Measurements from ENCODE around the gene STUB1. TPM values are rescaled to one million over a fixed set of nuclear protein-coding genes. Genes with fewer than 3 reads are reported as not detected.

STUB1 gene
- total RNA-seq, 2 experiments from 2014 or later, result 57.1 to 61.7 TPM

- Mint-ChIP-seq H3K27me3 (peaks cover 7% of the 10 kb centered on the region), H3K4me1 (ENCODE audit: low read depth) (peaks cover 21% of the 10 kb centered on the region), H3K36me3 (ENCODE audit: low read depth) (peaks cover 12% of the 10 kb centered on the region), H3K27ac (no peak overlapping the region), H3K4me3 (no peak overlapping the region), H3K9me3 (no peaks in the 10 kb centered on the region)
- ChIA-PET CTCF (interaction anchor here (0.8 to 1.1 kb wide), 2 partner anchors 9 to 29 kb away, joined by 3 read pairs; partner anchors contain the start of gene RHOT2), POLR2A (interaction anchor here (1.6 to 1.9 kb wide), 2 partner anchors 13 to 28 kb away, joined by 8 read pairs; partner anchors contain the start of genes WDR24 and WDR90)
- intact Hi-C loops (cut with micrococcal nuclease), result no loop called here
- no peak for ATAC-seq
- DNase-seq, result no peak
- TF ChIP-seq CTCF (IDR thresholded peaks at IDR 0.05), result no peak
These were observed 3.3 kb upstream of the STUB1 start for GRCh38 chr16:676913-677312.

DNA sequence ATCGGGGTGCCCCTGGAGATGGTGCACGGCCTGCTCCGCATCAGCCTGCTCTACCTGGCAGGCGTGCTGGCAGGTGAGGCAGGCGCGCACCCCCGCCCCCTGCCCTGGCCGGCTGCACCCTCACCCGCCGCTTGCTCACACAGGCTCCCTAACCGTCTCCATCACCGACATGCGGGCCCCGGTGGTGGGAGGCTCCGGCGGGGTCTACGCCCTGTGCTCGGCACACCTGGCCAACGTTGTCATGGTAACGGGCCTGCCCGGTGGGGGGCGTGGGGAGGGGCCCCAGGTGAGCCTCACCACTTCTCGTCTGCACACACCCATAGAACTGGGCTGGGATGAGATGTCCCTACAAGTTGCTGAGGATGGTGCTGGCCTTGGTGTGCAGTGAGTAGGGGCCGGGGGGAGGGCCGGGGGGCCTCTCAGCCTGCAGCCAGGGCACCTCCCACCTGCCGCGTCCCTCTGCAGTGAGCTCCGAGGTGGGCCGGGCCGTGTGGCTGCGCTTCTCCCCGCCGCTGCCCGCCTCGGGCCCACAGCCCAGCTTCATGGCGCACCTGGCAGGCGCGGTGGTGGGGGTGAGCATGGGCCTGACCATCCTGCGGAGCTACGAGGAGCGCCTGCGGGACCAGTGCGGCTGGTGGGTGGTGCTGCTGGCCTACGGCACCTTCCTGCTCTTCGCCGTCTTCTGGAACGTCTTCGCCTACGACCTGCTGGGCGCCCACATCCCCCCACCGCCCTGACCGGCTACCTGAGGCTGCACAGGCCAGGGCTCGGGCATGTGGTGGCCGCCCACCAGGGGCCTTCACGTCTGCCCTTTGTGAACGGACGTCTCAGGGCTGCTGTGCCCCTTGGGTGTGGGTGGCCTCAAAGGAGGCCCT is 2.7 kb upstream of the STUB1 start:
- DNase-seq (no peak), ATAC-seq (no peak)
- intact Hi-C loops (cut with micrococcal nuclease), result no loop called here
- Mint-ChIP-seq H3K27ac (no peak overlapping the region), H3K27me3 (peaks cover 7% of the 10 kb centered on the region), H3K36me3 (ENCODE audit: low read depth) (peaks cover 16% of the 10 kb centered on the region), H3K4me3 (no peak overlapping the region), H3K4me1 (ENCODE audit: low read depth) (peaks cover 26% of the 10 kb centered on the region), H3K9me3 (no peaks in the 10 kb centered on the region)
- CTCF ChIA-PET, result interaction anchor here (0.8 to 1.1 kb wide), 2 partner anchors 10 to 29 kb away, joined by 3 read pairs; partner anchors contain the start of gene RHOT2
- POLR2A ChIA-PET, result no interaction called here
- no peak for TF ChIP-seq CTCF (IDR thresholded peaks at IDR 0.05)

DNA sequence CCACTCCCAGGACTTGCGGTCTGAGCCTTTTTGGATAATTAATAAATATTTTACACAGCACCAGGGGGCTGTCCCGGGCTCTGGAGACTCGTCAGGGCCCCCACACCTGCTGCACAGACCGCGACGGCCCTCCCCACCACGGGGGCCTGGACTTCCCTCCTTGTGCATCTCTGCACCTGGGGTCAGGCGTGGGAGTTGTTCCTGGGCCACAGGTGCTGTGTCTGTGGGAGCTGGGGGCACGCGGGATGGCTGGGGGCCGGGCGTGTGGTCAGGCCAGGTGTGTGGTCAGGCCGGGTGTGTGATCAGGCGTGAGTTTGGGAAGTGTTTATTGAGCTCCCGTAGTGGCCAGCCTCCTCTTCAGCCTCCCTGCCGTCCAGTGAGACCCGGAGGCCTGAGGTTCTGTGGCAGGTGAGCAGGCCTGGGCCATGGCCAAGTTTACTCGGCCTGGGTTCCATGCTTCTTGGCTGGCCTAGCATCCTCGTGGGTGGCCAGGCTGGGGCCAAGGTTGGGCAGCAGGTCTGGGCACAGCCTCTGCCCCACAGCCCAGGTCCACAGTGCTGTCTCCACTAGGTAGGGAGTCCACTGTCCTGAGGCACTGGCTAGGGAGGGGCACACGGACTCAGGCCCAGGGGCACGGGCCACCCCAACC is 1.9 kb upstream of the STUB1 start:
- DNase-seq (no peak), ATAC-seq (no peak)
- Mint-ChIP-seq H3K9me3 (no peaks in the 10 kb centered on the region), H3K27me3 (peaks cover 7% of the 10 kb centered on the region), H3K27ac (no peak overlapping the region), H3K4me1 (ENCODE audit: low read depth) (peaks cover 34% of the 10 kb centered on the region), H3K4me3 (peak overlapping the region; percentile 11), H3K36me3 (ENCODE audit: low read depth) (peaks cover 19% of the 10 kb centered on the region)
- intact Hi-C loops (cut with micrococcal nuclease), result no loop called here
- CTCF ChIA-PET, result interaction anchor here (1.0 to 1.4 kb wide), 2 partner anchors 11 to 29 kb away, joined by 3 to 9 read pairs; partner anchors contain the start of genes RHOT2 and WDR90
- TF ChIP-seq CTCF (IDR thresholded peaks at IDR 0.05), result no peak
- POLR2A ChIA-PET, result interaction anchor here (0.5 to 1.4 kb wide), 6 partner anchors 8 to 1310 kb away, joined by 3 to 9 read pairs (median 3); partner anchors contain the start of genes RHOT2 and WDR90

GRCh38 chr16:678858-679813 is 1.1 kb upstream of the STUB1 start:
- Mint-ChIP-seq H3K36me3 (ENCODE audit: low read depth) (peaks cover 20% of the 10 kb centered on the region), H3K27me3 (peaks cover 7% of the 10 kb centered on the region), H3K27ac (peak overlapping the region; percentile 65), H3K4me1 (ENCODE audit: low read depth) (peaks cover 36% of the 10 kb centered on the region), H3K4me3 (peak overlapping the region; percentile 75), H3K9me3 (no peaks in the 10 kb centered on the region)
- POLR2A ChIA-PET, result interaction anchor here (0.5 to 2.7 kb wide), 8 partner anchors 9 to 1309 kb away, joined by 3 to 11 read pairs (median 3); partner anchors contain the start of genes RHOT2 and WDR90
- peak; percentile 61 for DNase-seq
- ATAC-seq, result peak; percentile 26
- no peak for TF ChIP-seq CTCF (IDR thresholded peaks at IDR 0.05)
- CTCF ChIA-PET, result interaction anchor here (1.0 to 1.4 kb wide), 2 partner anchors 12 to 30 kb away, joined by 3 to 9 read pairs; partner anchors contain the start of genes RHOT2 and WDR90
- intact Hi-C loops (cut with micrococcal nuclease), result no loop called here
